GM21360 (cell line): ENCODE results near the gene NRXN3.

Source experiments
- ATAC-seq: cut with Tn5 transposase; IDR thresholded peaks from one replicate; pipeline ENCODE4 v1.9.1; 2021; ENCODE audit warnings: mild to moderate bottlenecking, moderate library complexity; ENCODE audit not compliant: unreplicated experiment

Gene NRXN3

DNA sequence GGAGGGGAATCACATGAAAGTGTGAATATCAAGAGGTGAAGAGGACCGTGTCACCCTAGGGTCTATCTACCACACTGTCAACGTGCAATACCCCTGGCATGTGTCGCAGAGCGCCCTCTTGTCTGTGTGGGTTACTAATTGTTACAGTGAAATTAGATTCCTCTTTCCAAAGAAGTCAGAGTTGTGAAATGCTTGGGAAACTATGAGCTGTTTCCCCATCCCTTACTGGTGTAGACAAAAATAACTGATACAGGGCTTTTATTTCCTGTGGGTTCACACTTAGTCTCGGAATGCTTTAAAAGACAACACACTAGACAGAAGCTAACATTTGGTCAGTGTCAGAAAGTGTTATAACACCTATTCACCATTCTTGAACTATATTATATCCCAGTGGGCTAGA lies 597.3 kb downstream of the NRXN3 start:
- ATAC-seq, result no peak

DNA sequence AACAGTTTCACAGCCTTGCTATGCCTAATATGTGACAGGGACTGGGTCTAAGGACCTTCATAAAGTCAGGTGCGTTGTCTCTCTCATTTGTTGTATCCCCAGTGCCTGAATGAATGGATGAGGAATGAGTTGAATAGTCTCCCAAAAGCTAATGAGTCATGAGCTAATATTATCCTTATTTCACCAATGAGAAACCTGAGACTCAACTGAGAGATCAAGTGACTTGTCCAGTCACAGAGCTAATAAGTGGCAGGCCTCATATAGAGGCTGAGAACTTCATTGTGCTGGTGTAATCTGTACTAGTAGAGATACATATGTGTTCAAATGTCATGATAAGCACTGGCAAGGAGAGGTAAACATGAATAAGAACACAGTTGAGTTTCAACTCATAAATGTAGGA lies 612.4 kb downstream of the NRXN3 start:
- ATAC-seq, result no peak

DNA sequence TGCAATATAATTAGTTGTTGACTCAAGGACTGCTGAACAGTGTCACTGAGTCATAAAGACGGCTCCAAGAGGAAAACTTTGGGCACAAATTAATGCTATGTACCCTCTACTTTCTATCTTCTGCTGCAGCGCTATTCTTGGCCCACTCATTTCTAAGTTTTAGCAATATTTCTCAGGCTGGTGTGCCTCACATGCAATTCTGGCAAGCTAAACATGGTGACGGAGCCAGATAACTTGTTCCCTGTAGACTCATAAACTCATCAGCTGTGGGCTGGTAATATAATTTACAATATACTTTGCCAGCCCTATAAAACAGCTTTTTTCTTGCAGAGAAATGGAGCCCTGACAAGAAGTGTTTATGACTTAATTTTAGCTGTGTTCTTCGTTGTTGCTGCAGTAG lies 615.1 kb downstream of the NRXN3 start:
- no peak for ATAC-seq

DNA sequence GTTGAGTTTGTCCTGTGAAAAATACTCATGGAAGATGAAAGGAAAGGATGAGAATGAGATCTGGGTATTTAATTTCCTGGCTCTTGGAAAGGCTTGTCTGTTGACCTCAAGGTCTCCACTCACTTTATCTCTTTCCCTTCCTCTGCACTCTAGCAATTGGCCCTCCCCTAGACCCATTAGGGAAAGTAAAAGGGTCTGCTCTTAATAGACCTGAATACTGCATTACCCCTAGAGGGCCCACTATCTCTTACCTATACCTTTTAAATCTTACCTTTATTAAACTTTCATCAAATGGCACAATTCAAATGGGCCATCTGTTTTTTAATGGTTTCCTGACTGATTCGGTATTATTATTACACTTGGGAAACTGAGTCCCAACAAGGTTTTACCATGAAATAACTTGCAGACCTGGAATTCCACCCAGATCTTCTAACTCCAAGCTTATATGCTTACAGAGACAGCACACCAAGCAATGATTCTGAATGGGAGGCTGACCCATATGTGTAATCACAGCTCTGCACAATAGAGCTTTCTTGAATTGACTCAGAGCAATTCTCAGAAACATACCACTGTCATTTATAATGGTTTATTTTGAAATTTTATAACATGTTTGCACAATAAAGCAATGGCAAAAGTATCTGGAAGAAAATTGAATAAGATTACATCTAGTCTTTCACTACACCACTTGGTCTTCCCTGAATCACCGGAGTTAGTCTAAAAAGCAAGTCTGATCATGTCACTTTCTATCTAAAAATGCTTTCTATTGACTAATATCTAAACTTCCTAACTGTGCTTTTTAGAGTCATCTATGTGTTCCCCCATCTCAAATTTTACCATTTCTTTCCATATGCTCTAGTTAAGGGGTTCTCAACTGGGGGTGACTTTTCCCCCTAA lies 618.5 kb downstream of the NRXN3 start:
- ATAC-seq, result no peak

DNA sequence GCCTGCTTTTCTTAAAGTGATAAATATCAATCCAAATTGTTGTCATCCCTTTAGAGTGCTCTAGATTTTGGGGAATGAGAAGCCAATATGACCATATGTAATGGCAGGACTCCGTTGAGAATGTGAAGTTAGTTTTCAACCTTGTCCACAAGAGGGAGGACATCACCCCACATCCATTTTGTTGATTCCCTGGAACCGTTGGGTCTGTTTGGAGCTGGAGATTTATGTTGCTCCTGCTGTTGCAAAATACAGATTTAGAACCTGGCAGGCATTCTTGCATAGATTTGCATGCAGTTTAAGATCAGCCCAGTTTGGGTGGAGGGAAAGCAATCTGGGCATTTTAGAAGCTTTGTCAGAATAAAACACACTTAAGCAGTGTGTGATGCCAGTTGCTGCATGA lies 620.1 kb downstream of the NRXN3 start:
- no peak for ATAC-seq

DNA sequence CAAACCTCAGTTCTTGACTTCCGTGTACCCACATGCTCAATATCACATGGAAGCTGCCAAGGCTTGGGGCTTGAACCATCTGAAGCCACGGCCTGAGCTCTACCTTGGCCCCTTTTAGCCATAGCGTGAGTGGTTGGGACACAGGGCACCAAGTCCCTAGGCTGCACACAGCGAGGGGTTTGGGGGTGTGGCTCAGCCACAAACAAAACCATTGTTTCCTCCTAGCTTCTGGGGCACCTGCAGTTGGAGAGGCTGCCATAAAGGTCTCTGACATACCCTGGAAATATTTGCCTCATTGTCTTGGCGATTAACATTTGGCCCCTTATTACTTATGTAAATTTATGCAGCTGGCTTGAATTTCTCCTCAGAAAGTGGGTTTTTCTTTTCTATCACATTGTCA lies 628.6 kb downstream of the NRXN3 start:
- ATAC-seq, result no peak

DNA sequence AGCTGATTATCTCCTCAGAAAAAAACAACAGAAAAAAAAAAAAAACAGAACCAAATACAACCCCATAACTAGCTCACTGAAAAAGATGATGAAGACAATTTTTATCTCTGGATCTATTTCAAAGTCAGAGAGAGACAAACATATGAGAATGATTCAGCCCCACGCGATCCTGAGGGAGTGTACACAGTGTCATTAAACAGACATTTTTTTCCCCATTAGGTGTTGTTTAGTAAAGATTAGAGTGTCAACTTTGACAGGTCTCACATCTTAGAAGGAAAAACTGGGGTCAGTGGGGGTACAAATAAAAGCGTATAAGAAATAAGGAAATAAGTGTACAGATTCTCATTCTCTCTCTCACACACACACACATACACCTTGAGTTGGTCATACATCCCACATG lies 635.4 kb downstream of the NRXN3 start:
- no peak for ATAC-seq

DNA sequence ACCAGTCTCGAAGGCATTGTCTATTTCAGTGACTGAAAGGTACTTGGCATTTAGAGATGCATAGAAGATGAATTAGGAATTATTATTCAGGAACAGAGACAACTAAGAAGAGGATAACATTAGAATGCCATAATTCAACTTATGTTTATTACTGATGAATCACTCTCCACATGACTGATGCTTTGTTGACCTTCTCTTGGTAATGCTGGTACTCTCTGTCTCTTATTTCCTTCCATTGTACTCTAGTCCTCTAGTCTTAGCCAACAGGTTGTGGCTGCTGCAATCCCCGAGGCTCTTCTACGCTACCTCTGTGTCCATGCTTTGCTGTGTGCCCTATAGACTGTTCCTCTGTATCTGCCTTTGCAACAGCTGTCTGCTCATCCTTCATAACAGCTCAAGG lies 652.9 kb downstream of the NRXN3 start:
- ATAC-seq, result no peak

DNA sequence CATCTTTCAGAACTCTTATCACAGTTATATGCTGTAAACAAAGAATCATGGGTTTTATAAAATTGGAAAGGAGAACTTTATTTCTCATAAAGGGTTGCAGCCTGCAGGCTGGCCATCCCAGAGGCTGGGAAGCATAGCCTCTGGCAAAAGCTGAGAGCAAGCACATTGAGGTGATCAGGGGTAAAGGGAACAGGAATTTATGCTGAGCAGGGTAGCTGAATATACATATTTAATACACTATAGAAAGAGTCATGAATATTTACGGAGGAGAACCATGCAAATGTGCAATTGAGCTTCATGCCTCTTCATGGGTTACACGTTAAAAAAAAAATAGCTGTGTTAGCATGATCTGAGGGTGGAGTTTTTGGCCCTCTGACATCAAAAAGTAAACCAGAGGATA lies 653.3 kb downstream of the NRXN3 start:
- no peak for ATAC-seq

DNA sequence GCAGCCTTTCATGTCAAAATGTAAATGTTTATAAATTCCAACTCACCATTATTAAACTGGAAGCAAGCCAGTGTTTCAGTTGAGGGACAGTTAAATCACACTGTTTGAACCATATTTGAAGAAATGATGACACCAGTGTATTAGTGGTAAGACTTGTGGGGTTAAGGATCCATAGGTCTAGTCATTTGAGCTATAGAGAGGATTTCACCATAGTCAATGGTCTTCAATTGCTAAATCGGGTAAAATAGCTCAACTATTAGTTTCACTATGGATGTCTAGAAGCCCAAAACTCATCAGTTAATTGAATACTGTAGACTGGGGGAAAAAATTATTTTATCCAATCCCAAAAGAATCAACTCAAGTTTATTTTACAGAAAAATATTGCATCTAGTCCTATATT lies 659.1 kb downstream of the NRXN3 start:
- no peak for ATAC-seq

DNA sequence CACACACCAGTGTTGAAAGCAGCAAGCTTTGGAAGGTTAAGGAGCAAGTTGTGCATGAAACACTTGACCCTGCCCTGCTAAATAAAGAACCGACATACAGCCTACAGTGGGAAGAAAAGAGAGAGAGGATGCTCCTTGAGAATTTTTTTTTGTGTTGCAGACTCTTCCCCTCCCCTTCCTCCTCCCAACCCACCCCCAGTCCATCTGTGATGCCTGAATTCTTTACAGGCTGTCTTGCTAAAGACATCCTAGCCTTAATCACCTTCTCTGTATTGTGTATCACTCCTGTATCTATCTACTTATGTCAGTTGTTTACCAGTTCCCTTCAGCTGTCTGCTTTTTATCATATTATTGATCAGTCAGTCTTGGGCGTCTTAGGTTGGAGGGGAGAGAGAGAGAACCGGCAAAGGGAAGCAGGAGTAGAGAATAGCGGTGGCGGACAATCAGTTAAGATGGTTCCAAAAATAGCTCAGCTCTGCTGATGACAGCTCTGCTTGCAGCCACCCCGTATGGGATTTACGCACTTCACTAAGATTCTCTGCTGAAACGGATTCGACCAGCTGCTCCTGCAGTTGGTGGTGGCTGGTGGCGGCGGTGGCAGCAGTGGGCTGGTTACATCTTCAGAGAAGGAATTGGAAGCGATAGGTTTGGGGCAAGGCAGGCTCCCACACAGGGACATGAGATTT lies 664.7 kb downstream of the NRXN3 start:
- no peak for ATAC-seq

DNA sequence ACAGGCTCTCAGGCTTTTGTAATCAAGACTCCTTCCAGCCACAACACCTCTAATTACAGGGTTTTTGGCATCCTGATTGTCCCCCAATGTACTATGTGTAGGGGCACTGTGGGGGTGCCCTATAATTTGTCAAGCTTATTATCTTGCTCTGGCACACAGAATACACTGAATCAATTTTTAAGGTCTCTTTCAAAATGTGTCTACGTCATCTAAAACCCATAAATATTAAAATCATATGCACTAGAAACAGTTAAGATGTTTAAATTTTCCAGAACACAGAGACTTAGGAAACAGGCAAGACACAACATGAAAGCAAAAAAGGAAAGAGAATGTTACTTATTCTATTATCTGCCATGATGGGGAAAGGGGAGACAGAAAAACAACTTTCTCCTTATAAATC lies 665.7 kb downstream of the NRXN3 start:
- ATAC-seq, result no peak

DNA sequence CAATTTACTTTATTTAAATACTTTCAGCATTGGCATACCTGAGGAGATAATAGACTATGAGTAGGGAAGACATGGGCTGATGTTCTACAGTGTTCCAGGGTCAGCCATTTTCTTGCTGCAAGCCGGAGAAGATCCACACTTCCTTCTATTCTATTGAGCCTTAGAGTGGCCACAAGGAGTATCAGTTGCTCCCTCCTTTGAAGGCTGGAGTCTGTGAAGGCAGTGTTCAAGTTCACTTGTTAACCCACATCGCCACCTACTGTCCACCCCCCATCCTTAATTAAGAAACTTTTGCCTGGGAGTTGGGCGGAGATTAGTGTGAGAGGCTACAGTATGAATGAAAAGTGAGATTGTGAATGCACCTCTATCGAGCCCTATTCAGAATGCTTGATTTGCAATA lies 666.6 kb downstream of the NRXN3 start:
- peak; percentile 84 for ATAC-seq

DNA sequence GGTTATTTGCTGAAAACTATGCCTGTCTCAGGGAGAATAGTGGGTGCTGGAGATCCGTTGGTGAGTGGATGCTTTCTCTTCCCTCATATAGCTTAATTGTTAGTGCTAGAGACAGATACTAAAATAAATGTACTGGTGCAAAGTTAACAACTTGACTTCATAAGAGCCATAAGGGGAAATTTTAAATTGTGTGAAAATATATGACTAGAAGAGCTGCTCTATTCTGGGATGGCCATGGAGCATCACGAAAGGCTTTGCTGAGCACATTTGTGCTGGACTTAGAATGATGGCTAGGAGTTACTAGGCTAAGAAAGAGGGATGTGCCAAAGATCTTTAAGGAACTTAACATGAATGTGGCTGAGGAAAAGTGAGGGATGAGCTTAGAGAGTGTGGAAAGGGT lies 668.8 kb downstream of the NRXN3 start:
- no peak for ATAC-seq

DNA sequence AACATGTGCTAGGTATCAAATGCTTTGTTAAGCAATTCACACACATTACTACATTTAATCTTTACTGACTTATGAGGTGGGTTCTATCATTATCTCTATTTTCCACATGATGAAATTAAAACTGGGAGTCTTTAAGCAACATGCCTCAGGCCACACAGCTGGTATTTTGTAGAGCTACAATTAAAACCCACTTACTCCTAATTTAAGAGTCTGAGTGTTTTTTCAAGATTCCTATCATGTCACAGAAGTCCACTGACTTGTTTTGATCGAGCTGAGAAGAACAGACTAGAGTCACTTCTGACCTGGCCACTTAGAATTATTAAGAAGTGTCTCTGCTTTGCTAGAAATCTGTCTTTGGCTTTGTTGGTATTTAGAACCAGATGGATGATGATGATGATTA lies 670.7 kb downstream of the NRXN3 start:
- no peak for ATAC-seq

DNA sequence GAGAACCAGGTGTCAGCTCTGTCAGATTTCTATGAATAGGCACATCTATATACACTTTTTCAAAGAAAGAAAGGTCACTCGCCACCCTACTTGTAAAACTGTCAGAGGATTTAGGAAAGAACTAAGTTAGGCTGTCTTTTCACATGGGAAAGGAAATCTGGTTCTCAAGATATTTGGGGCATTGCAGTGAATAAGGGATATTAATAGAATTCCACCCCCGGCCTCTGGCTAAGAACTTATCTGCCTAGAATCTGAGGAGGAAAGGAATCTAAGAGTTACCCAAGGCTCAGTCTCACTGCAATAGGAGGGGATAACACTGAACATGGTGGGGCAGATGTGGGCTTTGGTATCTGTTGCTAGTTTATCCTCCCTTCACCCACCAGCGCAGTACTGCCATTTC lies 677.6 kb downstream of the NRXN3 start:
- no peak for ATAC-seq

DNA sequence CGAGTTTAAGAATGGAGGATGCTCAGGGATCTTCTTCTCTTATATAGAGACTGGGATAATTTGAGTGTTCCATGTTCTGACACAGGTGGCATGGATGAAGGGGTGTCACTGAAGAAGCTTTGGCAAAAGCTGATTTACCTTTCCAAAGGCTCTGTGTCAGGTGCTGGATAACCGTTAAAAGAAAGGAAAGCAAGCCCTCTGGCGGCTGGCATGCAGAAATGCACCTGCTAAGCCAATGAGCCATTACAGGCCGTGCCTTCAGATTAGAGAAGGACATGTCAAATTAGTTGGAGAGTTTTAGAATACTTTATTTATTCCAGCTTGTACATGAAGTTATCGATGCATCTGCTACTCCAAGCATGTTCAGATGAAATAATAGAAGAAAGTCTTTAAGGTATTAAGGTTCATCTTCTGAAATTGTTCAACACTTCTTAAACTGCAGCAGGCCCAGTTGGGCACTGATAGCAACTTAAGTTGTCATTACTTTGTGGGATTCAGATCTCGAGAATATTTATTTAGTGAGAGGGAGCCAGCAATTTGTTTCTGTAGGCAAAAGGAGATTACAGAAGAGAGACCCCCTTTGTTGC lies 678.2 kb downstream of the NRXN3 start:
- peak; percentile 93 for ATAC-seq

DNA sequence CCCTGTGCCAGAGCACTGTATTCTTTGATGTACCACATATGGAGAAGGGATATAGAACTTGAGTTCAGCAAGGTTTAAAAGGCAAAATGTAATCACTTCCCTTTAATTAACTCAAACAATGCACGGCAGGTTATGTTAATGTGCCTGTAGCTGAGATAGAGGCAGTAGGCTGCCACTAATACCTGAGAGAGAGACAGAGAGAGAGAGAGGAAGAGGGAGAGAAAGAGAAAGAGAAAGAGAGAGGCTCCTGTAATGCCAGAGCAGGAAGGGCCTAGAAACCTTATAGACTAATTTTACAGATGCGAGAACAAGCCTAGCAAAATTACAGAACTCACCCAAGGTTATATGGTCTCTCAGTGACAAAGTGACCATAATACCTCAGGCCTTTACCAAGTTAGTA lies 679.8 kb downstream of the NRXN3 start:
- ATAC-seq, result no peak

DNA sequence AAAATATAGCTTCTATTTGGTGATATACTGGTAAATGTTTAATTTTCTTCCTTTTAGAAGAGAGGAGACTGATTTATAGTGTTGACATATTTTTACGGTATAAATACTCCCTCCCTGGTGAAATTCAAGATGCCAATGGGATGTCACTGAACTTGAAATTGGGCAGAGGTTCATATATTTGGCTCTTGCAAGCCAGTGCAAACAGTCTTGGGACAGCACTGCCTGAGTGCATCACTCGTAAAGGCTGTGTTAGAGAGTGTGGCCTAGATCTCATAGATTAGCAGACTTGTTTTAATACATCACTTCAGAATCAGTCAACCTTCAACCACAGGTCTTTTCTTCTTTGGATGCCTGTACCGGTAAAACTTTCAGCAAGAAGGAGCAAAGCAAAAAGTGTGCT lies 681.0 kb downstream of the NRXN3 start:
- ATAC-seq, result no peak

DNA sequence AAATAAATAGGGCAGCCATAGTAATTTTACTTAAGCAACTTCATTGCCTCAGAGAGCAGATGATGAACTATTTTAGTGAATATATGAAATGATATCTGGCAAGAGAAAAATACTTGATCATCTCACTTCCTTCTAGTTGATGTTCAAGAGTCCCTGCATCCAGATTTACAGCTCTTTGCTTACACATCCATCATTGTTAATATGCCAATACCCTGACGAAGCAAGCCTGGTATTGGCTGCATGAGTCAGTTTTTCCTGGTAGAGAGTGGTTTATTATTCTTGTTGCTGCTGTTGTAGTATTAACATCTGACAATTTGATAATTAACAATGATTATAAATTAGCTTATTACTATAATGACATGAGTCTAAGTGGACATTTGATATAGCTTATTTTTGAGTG lies 681.9 kb downstream of the NRXN3 start:
- ATAC-seq, result no peak

DNA sequence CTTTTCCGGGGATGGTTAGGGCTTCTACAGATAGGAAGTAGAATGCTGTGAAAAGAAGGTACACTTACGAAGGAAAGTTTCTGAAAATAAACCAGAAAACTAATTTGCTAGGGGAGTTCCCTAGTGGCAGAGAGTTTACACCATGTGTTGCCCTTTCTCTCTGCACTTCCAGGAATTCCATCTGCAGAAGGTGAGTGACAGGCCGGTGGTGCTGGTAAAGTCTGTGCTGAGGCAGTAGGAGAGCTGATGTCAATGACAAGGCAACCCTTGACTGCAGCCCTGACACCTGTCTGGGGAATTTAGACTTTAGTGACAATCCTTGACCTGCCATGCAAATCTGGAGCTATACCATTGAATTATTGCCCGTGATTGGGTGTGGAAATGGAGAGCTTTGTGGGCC lies 687.8 kb downstream of the NRXN3 start:
- ATAC-seq, result no peak

DNA sequence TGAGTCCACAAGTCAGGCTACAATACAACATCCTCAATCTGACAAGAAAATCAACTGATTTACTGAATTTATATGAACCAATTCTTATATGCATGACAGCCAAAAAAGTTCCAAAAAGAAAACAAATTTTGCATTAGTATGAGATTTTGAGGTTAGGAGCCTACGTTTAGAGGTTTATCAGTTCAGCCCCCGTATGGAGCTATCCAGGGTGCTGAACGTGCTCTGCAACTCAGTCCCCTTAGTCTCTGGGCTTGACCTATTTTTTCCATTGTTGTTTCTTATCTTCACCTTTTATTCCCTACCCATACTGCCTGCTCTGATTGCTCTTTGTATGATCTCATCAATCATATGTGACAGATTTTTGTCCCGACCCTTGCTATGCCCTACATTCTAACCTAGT lies 693.0 kb downstream of the NRXN3 start:
- no peak for ATAC-seq
